Immature natural killer cell (primary cell): ENCODE data around the gene DLEC1. TPM values are rescaled to one million over a fixed set of nuclear protein-coding genes. Genes with fewer than 3 reads are reported as not detected.
A peak's percentile ranks its signal among the peaks of the same experiment; 100 is the strongest.

Experiments
- DNase-seq, 3 donors: peaks; one replicate each; pipeline ENCODE4 v3.0.0; 2022; ENCODE audit warnings: mixed read lengths in 1 of 3
- H3K27ac Mint-ChIP-seq, 6 donors: one replicate each; pipeline ENCODE4 v1.8.0; 2020; ENCODE audit warnings: mixed read lengths in 6 of 6, mild to moderate bottlenecking in 5 of 6, inconsistent platforms in 4 of 6, moderate library complexity in 3 of 6
- H3K27me3 Mint-ChIP-seq, 3 donors: one replicate each; pipeline ENCODE4 v1.8.0; 2020 to 2021; ENCODE audit warnings: low read depth in 3 of 3, mild to moderate bottlenecking in 3 of 3, mixed read lengths in 3 of 3, moderate library complexity in 3 of 3, inconsistent platforms in 1 of 3
- H3K36me3 Mint-ChIP-seq, 3 donors: one replicate each; pipeline ENCODE4 v1.8.0; 2020; ENCODE audit warnings: mixed read lengths in 3 of 3, inconsistent platforms in 2 of 3, mild to moderate bottlenecking in 2 of 3
- H3K4me1 Mint-ChIP-seq, 2 donors: one replicate each; pipeline ENCODE4 v1.8.0; 2020; ENCODE audit warnings: inconsistent platforms in 2 of 2, mild to moderate bottlenecking in 2 of 2, mixed read lengths in 2 of 2, moderate library complexity in 1 of 2
- H3K4me3 Mint-ChIP-seq, 5 donors: one replicate each; pipeline ENCODE4 v1.8.0; 2020; ENCODE audit warnings: mild to moderate bottlenecking in 5 of 5, mixed read lengths in 5 of 5, inconsistent platforms in 3 of 5, moderate library complexity in 3 of 5
- H3K9me3 Mint-ChIP-seq, 6 donors: one replicate each; pipeline ENCODE4 v1.8.0; 2020; ENCODE audit warnings: mild to moderate bottlenecking in 6 of 6, mixed read lengths in 6 of 6, inconsistent platforms in 4 of 6, moderate library complexity in 3 of 6
- polyA plus RNA-seq, 3 donors: library from polyadenylated mRNA; unstranded; fragments of 300-500 nt; fragmentation: Illumina TruSeq; gene quantifications; one replicate each; pipeline ENCODE4 v1.2.3, GENCODE V29; 2021

Gene DLEC1
- polyA plus RNA-seq, 3 donors from 2014 or later, result 0.16 to 2.4 (median 0.84) TPM

GRCh38 chr3:38147421-38147820, 108.4 kb downstream of the DLEC1 start:
- H3K36me3 Mint-ChIP-seq, result peaks cover 7 to 14% (median 8%) of the 10 kb centered on the region in 3 donors
- H3K27ac Mint-ChIP-seq, result no peak overlapping the region
- no peak overlapping the region for H3K4me3 Mint-ChIP-seq
- H3K27me3 Mint-ChIP-seq, result peaks cover 0 to 1% (median 0%) of the 10 kb centered on the region in 3 donors
- DNase-seq, result no peak
- peaks cover 8 to 16% of the 10 kb centered on the region in 2 donors for H3K4me1 Mint-ChIP-seq
- H3K9me3 Mint-ChIP-seq, result peaks cover 5 to 16% (median 7%) of the 10 kb centered on the region in 6 donors

DNA sequence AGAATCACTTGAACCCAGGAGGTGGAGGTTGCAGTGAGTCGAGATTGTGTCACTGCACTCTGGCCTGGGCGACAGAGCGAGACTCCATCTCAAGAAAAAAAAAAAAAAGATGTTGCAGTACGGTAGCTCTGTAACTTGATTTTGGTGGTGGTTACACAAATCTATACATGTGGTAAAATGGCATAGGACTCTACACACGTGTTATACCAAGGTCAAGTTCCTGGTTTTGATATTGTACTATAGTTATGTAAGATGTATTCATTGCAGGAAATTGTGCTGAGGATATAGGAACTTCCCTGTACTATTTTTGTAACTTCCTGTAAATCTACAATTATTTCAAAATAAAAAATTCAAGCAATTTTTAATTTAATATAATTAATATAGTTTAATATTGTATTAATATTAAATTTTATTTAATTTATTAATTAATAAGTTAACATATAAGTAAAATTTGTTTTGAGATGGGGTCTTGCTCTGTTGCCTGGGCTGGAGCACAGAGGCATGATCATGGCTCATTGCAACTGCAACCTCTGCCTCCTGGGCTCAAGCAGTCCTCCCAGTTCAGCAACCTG, 109.4 kb downstream of the DLEC1 start:
- Mint-ChIP-seq H3K9me3 (peaks cover 5 to 16% (median 7%) of the 10 kb centered on the region in 6 donors), H3K4me3 (no peak overlapping the region), H3K4me1 (peaks cover 14 to 22% of the 10 kb centered on the region in 2 donors), H3K36me3 (peaks cover 7 to 17% (median 8%) of the 10 kb centered on the region in 3 donors), H3K27me3 (peaks cover 0 to 1% (median 0%) of the 10 kb centered on the region in 3 donors), H3K27ac (no peak overlapping the region)
- DNase-seq, result no peak

DNA sequence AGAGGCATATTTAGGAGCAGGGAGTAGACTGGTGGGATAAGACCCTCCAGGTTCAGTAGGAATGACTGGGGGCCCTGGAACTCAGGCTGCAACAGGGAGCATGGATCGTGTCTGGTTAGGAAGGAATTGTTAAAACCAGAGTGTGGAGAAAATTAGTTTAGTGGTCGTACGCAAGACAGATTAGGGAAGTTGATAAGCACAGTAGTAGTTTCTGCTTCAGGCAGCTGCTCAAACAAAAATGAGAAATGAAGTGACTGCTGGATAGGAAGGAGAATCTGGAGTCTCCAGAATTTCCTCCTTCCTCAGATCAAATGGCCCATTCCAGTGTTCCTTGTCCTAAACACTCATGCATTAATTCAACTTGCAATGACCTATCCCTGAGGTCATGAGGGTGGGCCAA, 110.7 kb downstream of the DLEC1 start:
- Mint-ChIP-seq H3K4me1 (peaks cover 14 to 22% of the 10 kb centered on the region in 2 donors), H3K4me3 (no peak overlapping the region), H3K27me3 (no peaks in the 10 kb centered on the region), H3K27ac (peak overlapping the region in 1 of 6 donors; percentile 11), H3K9me3 (peaks cover 5 to 16% (median 7%) of the 10 kb centered on the region in 6 donors), H3K36me3 (peaks cover 7 to 14% (median 8%) of the 10 kb centered on the region in 3 donors)
- no peak for DNase-seq

GRCh38 chr3:38150780-38151528, 111.9 kb downstream of the DLEC1 start:
- Mint-ChIP-seq H3K27me3 (peaks cover 0 to 3% (median 0%) of the 10 kb centered on the region in 3 donors), H3K27ac (peak overlapping the region; percentile 73 to 96 (median 90)), H3K4me1 (peaks cover 14 to 22% of the 10 kb centered on the region in 2 donors), H3K9me3 (peaks cover 2 to 12% (median 7%) of the 10 kb centered on the region in 6 donors), H3K4me3 (no peak overlapping the region), H3K36me3 (peaks cover 7 to 14% (median 8%) of the 10 kb centered on the region in 3 donors)
- DNase-seq, result no peak

- Mint-ChIP-seq H3K4me3 (peak overlapping the region in 3 of 5 donors; percentile 49 to 71 (median 50)), H3K9me3 (peaks cover 0 to 4% (median under 1%) of the 10 kb centered on the region in 6 donors), H3K27ac (peak overlapping the region; percentile 73 to 96 (median 90)), H3K36me3 (peaks cover 2 to 6% (median 3%) of the 10 kb centered on the region in 3 donors), H3K27me3 (peaks cover 0 to 4% (median 0%) of the 10 kb centered on the region in 3 donors), H3K4me1 (peaks cover 14 to 22% of the 10 kb centered on the region in 2 donors)
- peak in 2 of 3 donors; percentile 30 to 54 for DNase-seq
Measured at GRCh38 chr3:38151667-38152265, 112.8 kb downstream of the DLEC1 start.

DNA sequence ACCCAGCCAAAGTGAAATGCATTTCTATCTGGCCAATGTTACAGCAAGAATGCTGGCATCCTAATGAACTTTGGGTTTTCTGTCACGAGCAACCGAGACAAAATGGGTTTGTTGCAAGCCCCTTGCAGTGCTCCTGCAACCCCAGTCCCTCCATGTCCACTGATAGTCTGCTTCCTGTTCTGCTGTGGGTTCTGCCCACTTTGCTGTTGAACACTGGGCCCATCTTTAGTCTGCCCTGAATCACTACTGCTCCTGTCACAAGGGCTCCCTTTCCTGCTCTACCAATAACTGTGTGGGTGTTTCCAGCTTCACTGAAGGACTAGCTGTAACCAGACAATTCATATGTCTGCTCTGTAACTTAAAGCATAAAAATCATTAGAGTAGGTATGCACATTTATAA, 113.6 kb downstream of the DLEC1 start:
- H3K4me1 Mint-ChIP-seq, result peaks cover 14 to 22% of the 10 kb centered on the region in 2 donors
- H3K27ac Mint-ChIP-seq, result peak overlapping the region in 4 of 6 donors; percentile 71 to 83 (median 80)
- H3K4me3 Mint-ChIP-seq, result no peak overlapping the region
- H3K27me3 Mint-ChIP-seq, result peaks cover 0 to 4% (median 0%) of the 10 kb centered on the region in 3 donors
- no peaks in the 10 kb centered on the region for H3K9me3 Mint-ChIP-seq
- H3K36me3 Mint-ChIP-seq, result peaks cover 0 to 3% (median 0%) of the 10 kb centered on the region in 3 donors
- DNase-seq, result no peak

DNA sequence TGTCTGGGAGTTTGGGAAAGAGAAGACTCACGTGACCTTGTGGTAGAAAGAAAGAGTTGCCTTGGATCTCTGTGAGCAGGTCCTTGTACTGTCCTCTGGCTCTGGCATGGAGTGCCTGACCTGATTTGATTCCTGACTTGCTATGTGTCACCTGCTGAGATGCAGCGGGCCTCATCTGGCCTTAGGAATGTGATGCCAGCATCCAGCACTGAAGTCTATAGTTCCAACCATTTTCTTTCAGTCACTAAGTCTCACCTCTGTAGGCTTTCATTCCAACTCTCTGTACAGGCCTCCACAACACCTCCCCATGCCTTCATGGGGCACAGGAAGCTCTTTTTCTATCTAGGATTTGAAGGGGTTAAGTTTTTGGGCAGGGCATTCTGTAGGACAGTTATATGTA, 114.2 kb downstream of the DLEC1 start:
- no peak overlapping the region for H3K4me3 Mint-ChIP-seq
- H3K27me3 Mint-ChIP-seq, result peaks cover 0 to 4% (median 0%) of the 10 kb centered on the region in 3 donors
- no peak for DNase-seq
- peaks cover 14 to 22% of the 10 kb centered on the region in 2 donors for H3K4me1 Mint-ChIP-seq
- H3K9me3 Mint-ChIP-seq, result no peaks in the 10 kb centered on the region
- H3K36me3 Mint-ChIP-seq, result peaks cover 0 to 3% (median 0%) of the 10 kb centered on the region in 3 donors
- peak overlapping the region in 2 of 6 donors; percentile 29 to 45 for H3K27ac Mint-ChIP-seq

DNA sequence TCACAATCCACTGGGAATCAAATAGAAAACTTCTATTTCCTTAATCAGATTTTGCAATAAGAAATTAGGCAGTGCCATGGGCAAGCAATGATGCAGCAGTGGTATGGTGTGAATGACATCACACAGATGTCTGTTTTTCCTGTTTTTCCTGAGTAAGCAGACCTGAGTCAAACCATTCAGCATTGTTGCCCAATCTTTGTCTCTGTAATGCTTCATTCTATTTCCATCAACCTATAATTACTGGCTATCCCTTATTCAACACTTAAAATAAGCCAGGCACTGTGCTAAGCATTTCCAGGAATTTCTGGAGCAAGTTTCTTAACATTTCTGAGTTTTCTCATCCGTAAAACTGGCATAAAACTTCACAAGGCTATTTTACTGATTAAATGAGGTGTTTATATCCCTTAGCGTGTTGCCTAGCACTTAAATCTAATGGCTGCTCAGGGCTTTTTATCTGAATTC, 115.1 kb downstream of the DLEC1 start:
- peaks cover 0 to 3% (median 0%) of the 10 kb centered on the region in 3 donors for H3K36me3 Mint-ChIP-seq
- no peaks in the 10 kb centered on the region for H3K9me3 Mint-ChIP-seq
- H3K4me3 Mint-ChIP-seq, result no peak overlapping the region
- no peak overlapping the region for H3K27ac Mint-ChIP-seq
- no peak for DNase-seq
- peaks cover 14 to 22% of the 10 kb centered on the region in 2 donors for H3K4me1 Mint-ChIP-seq
- peaks cover 0 to 4% (median 0%) of the 10 kb centered on the region in 3 donors for H3K27me3 Mint-ChIP-seq

DNA sequence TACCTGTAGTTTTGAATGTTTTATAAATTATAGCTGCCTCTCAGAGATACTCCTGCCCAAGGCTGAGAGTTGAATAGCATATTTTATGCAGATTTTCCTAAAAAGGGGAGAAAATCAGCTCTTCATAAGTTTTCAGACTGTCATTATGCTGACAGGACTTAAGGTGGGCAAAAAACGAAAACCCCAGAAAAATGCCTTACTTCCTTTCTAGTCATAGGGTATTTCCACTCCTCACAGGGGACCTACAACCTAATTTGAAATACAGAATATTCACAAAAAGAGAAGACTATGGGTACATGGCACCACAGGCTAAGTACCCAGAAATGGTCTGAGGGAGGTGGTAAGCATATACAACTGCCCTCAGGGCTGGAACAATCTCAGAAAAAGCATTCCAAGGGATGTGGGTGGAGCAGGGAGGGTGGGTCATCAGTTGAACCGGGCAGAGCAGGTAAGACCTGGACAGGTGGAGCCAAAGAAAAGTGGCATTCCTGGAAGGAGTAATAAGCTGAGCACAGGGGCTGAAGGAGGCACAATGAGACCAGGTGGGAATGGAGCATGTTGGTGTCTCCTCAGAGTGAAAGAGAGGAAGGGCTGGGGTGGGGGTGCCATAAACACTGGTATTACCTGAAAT, 115.7 kb downstream of the DLEC1 start:
- no peak for DNase-seq
- Mint-ChIP-seq H3K36me3 (peaks cover 0 to 3% (median 0%) of the 10 kb centered on the region in 3 donors), H3K27me3 (peaks cover 0 to 4% (median 0%) of the 10 kb centered on the region in 3 donors), H3K4me1 (peaks cover 14 to 22% of the 10 kb centered on the region in 2 donors), H3K4me3 (no peak overlapping the region), H3K27ac (no peak overlapping the region), H3K9me3 (no peaks in the 10 kb centered on the region)

- no peaks in the 10 kb centered on the region for H3K9me3 Mint-ChIP-seq
- no peak overlapping the region for H3K4me3 Mint-ChIP-seq
- no peak for DNase-seq
- no peak overlapping the region for H3K27ac Mint-ChIP-seq
- peaks cover 14 to 21% of the 10 kb centered on the region in 2 donors for H3K4me1 Mint-ChIP-seq
- H3K27me3 Mint-ChIP-seq, result peaks cover 0 to 4% (median 0%) of the 10 kb centered on the region in 3 donors
- peaks cover 0 to 3% (median 0%) of the 10 kb centered on the region in 3 donors for H3K36me3 Mint-ChIP-seq
Measured at GRCh38 chr3:38155825-38156224, 116.8 kb downstream of the DLEC1 start.

DNA sequence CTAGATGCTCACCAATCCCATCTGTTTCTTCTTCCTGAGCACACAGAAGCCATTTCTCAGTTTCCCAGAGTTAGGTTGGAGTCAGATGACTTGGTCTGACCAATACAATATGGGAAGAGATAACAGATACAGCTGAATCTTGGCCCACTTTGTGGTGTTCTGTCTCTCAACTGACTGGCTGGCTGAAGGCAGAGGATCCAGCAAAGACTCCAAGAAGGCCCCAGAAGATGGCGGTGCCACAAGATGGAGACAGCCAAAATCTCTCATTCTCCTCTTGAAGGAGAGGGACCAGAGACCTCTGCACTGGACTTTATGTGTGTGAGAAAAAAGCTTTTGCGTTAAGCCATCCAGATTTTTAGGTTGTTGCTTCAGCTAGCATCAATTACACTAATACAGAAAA, 118.1 kb downstream of the DLEC1 start:
- Mint-ChIP-seq H3K27ac (no peak overlapping the region), H3K4me3 (no peak overlapping the region), H3K27me3 (peaks cover 0 to 4% (median 0%) of the 10 kb centered on the region in 3 donors), H3K36me3 (peaks cover 0 to 3% (median 0%) of the 10 kb centered on the region in 3 donors), H3K4me1 (peaks cover 6 to 8% of the 10 kb centered on the region in 2 donors), H3K9me3 (no peaks in the 10 kb centered on the region)
- no peak for DNase-seq

DNA sequence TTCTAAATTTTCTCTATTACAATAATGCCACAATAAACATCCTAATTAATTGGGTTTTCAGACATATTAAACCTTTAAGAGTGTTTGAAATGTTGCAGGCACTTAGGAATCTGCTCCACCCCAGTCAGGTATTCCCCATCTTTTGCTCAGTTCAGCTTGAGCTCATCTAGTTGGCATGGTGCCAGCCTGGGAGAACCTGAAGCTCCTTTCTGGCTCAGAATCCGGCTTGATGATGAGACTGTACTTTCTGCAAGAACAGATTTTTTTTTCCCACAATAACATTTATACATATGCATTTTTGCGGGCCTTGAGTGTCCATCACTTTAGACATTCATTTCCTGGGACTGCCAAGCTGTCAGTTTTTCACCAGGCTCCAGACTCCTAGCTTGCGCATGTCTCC, 118.6 kb downstream of the DLEC1 start:
- no peak overlapping the region for H3K27ac Mint-ChIP-seq
- no peak overlapping the region for H3K4me3 Mint-ChIP-seq
- H3K9me3 Mint-ChIP-seq, result no peaks in the 10 kb centered on the region
- H3K36me3 Mint-ChIP-seq, result peaks cover 0 to 3% (median 0%) of the 10 kb centered on the region in 3 donors
- H3K27me3 Mint-ChIP-seq, result peaks cover 0 to 4% (median 0%) of the 10 kb centered on the region in 3 donors
- no peak for DNase-seq
- peaks cover 4% of the 10 kb centered on the region in 2 donors for H3K4me1 Mint-ChIP-seq

DNA sequence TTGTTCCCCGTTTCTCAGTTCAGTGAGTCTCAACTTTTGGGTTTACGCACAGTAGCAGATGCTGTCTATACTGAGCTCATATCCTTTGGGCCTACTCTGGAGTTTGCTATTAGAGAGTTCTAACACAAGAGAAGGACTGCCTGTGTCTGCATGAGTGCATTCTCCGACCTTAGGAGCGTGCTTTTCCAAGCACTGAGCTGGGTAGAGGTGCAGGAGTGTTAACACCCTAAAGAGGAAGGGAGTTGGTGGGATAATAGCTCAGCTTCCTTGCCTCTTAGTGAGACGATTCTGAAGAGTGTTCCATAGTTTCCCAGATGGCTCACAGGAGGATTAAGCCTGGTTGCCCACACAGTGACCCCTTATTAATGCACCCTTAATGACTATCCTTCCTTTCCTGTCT, 119.5 kb downstream of the DLEC1 start:
- H3K27ac Mint-ChIP-seq, result no peak overlapping the region
- no peak overlapping the region for H3K4me3 Mint-ChIP-seq

More for the DNA sequence above, 119.5 kb downstream of the DLEC1 start:
- no peak for DNase-seq
- no peaks in the 10 kb centered on the region for H3K9me3 Mint-ChIP-seq
- peaks cover 0 to 4% (median 0%) of the 10 kb centered on the region in 3 donors for H3K27me3 Mint-ChIP-seq
- H3K4me1 Mint-ChIP-seq, result no peaks in the 10 kb centered on the region
- no peaks in the 10 kb centered on the region for H3K36me3 Mint-ChIP-seq
